BJ (cell line): ENCODE data around the gene SLC8A2. TPM values are rescaled to one million over a fixed set of nuclear protein-coding genes. Genes with fewer than 3 reads are reported as not detected.

ENCODE experiments used
- CTCF ChIA-PET: fragments of 350-600 bp; formaldehyde crosslinking; extraction: SDS; loops from one replicate; lab custom pipeline; 2021; ENCODE audit warnings: antibody characterized with exemption, inconsistent platforms; lab: Yijun Ruan, JAX
- POLR2A ChIA-PET: fragments of 300-600 bp; sonication (Branson Sonifier 250); formaldehyde crosslinking; extraction: SDS; loops from one replicate; lab custom pipeline; 2021; ENCODE audit warnings: antibody characterized with exemption; lab: Charles Lee
- DNase-seq: peaks from one replicate; pipeline ENCODE4 v3.0.0-alpha.2; 2011; ENCODE audit warnings: low read depth
- H3K27me3 ChIP-seq: 2 replicates; pipeline ENCODE4 v1.6.0; 2011; ENCODE audit warnings: low read length; ENCODE audit not compliant: control insufficient read depth, insufficient read depth
- H3K36me3 ChIP-seq: 2 replicates; pipeline ENCODE4 v1.5.1; 2011; ENCODE audit warnings: low read length; ENCODE audit not compliant: control insufficient read depth, insufficient read depth
- H3K4me3 ChIP-seq: 2 replicates; pipeline ENCODE4 v1.5.1; 2011; ENCODE audit warnings: low read depth, mild to moderate bottlenecking, control low read depth, low read length
- CTCF ChIP-seq: IDR thresholded peaks from 2 replicates; pipeline ENCODE4 v1.5.1; 2011; ENCODE audit warnings: low read depth, mild to moderate bottlenecking, control low read depth, inconsistent platforms, low read length, moderate library complexity; ENCODE audit not compliant: insufficient read depth
- polyA plus RNA-seq: library from polyadenylated mRNA; depleted of rRNA; stranded (reverse); fragments of >200 nt; gene quantifications from 2 replicates; pipeline ENCODE4 v1.2.3, GENCODE V29; 2011; rRNA removed

Gene SLC8A2
- polyA plus RNA-seq, 1 experiment, result 0.02 TPM

- H3K4me3 ChIP-seq, result no peak overlapping the region
- H3K27me3 ChIP-seq, result no peaks in the 10 kb centered on the region
- POLR2A ChIA-PET, result no interaction called here
- no peak for DNase-seq
- H3K36me3 ChIP-seq, result peaks cover 39% of the 10 kb centered on the region
- TF ChIP-seq CTCF, result no peak
- CTCF ChIA-PET, result interaction anchor here (0.8 to 1.4 kb wide), 2 partner anchors 9 to 10 kb away, joined by 3 to 4 read pairs; no protein-coding TSS in a partner anchor
Observed at GRCh38 chr19:47381121-47381520, 90.6 kb downstream of the SLC8A2 start.

GRCh38 chr19:47380559-47380958, 91.1 kb downstream of the SLC8A2 start:
- no peak for DNase-seq
- no peak for TF ChIP-seq CTCF
- CTCF ChIA-PET, result interaction anchor here (0.8 to 1.5 kb wide), 2 partner anchors 9 to 11 kb away, joined by 3 to 5 read pairs; no protein-coding TSS in a partner anchor
- no peak overlapping the region for H3K4me3 ChIP-seq
- peaks cover 45% of the 10 kb centered on the region for H3K36me3 ChIP-seq
- H3K27me3 ChIP-seq, result no peaks in the 10 kb centered on the region
- POLR2A ChIA-PET, result no interaction called here

- H3K27me3 ChIP-seq, result no peaks in the 10 kb centered on the region
- no peak for DNase-seq
- CTCF ChIA-PET, result interaction anchor here (1.5 kb wide), 1 partner anchor 12 kb away, joined by 5 read pairs; no protein-coding TSS in a partner anchor
- TF ChIP-seq CTCF, result no peak
- peaks cover 52% of the 10 kb centered on the region for H3K36me3 ChIP-seq
- no peak overlapping the region for H3K4me3 ChIP-seq
- POLR2A ChIA-PET, result no interaction called here
Observed at GRCh38 chr19:47379381-47379938, 92.2 kb downstream of the SLC8A2 start.

GRCh38 chr19:47378246-47378645, 93.4 kb downstream of the SLC8A2 start:
- no peak for DNase-seq
- peaks cover 58% of the 10 kb centered on the region for H3K36me3 ChIP-seq
- no peak for TF ChIP-seq CTCF
- H3K4me3 ChIP-seq, result no peak overlapping the region
- ChIA-PET POLR2A (no interaction called here), CTCF (interaction anchor here (1.5 kb wide), 1 partner anchor 13 kb away, joined by 13 read pairs; no protein-coding TSS in a partner anchor)
- no peaks in the 10 kb centered on the region for H3K27me3 ChIP-seq

Other genes with a start within 250 kb of the SLC8A2 start
- gene BBC3, start 240.7 kb downstream of the SLC8A2 start, polyA plus RNA-seq, result 5.2 and 5.7 TPM in 2 replicates
- 4.1 and 5.5 TPM in 2 replicates for gene CCDC9, start 215.4 kb downstream of the SLC8A2 start, polyA plus RNA-seq
- gene INAFM1, start 197.0 kb downstream of the SLC8A2 start, polyA plus RNA-seq, result 2.2 and 2.9 TPM in 2 replicates
- gene C5AR1, start 162.0 kb downstream of the SLC8A2 start, polyA plus RNA-seq, result 0.42 TPM in 2 replicates
- gene C5AR2, start 139.7 kb downstream of the SLC8A2 start, polyA plus RNA-seq, result 0.01 TPM in 1 of 2 replicates, not detected in the other
- gene DHX34, start 122.6 kb downstream of the SLC8A2 start, polyA plus RNA-seq, result 4.1 and 6.4 TPM in 2 replicates
- 35.0 and 51.3 TPM in 2 replicates for gene MEIS3, start 52.4 kb downstream of the SLC8A2 start, polyA plus RNA-seq
- gene KPTN, start 12.3 kb upstream of the SLC8A2 start, polyA plus RNA-seq, result 7.0 and 12.1 TPM in 2 replicates
- gene NAPA, start 43.2 kb upstream of the SLC8A2 start, polyA plus RNA-seq, result 100 and 203 TPM in 2 replicates
- 0.05 and 0.06 TPM in 2 replicates for gene ZNF541, start 101.3 kb upstream of the SLC8A2 start, polyA plus RNA-seq
- 0.53 and 0.63 TPM in 2 replicates for gene BICRA, start 137.2 kb upstream of the SLC8A2 start, polyA plus RNA-seq
- gene EHD2, start 241.5 kb upstream of the SLC8A2 start, polyA plus RNA-seq, result 69.5 and 132 TPM in 2 replicates